B cell (primary cell): ENCODE results near the gene VPS13A.

Experiments
- EZH2 ChIP-seq: IDR thresholded peaks from 2 replicates; pipeline ENCODE4 v1.6.1; 2012; ENCODE audit warnings: borderline replicate concordance, low read depth, mild to moderate bottlenecking, moderate library complexity, low read length; ENCODE audit not compliant: insufficient read depth, poor library complexity, severe bottlenecking
- TF ChIP-seq, protein P1 (sequence below): fragments of 200-600 bp; IDR thresholded peaks from one replicate; pipeline ENCODE4 v1.8.0; 2022; ENCODE audit warnings: antibody characterized with exemption, mild to moderate bottlenecking

- TF ChIP-seq, protein P1, sequence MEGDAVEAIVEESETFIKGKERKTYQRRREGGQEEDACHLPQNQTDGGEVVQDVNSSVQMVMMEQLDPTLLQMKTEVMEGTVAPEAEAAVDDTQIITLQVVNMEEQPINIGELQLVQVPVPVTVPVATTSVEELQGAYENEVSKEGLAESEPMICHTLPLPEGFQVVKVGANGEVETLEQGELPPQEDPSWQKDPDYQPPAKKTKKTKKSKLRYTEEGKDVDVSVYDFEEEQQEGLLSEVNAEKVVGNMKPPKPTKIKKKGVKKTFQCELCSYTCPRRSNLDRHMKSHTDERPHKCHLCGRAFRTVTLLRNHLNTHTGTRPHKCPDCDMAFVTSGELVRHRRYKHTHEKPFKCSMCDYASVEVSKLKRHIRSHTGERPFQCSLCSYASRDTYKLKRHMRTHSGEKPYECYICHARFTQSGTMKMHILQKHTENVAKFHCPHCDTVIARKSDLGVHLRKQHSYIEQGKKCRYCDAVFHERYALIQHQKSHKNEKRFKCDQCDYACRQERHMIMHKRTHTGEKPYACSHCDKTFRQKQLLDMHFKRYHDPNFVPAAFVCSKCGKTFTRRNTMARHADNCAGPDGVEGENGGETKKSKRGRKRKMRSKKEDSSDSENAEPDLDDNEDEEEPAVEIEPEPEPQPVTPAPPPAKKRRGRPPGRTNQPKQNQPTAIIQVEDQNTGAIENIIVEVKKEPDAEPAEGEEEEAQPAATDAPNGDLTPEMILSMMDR, result no peak
- no peak for TF ChIP-seq EZH2
These were observed 250.1 kb downstream of the VPS13A start for GRCh38 chr9:77427256-77427927.
